Ecto neural progenitor cell (in vitro differentiated cells): Measurements from ENCODE around the gene PLEKHM3.

Experiments
- DNase-seq: peaks from one replicate; pipeline ENCODE4 v3.0.0-alpha.2; 2018; ENCODE audit warnings: low spot score

PLEKHM3 gene

GRCh38 chr2:207787017-207787416, 238.3 kb downstream of the PLEKHM3 start:
- DNase-seq: no peak

DNA sequence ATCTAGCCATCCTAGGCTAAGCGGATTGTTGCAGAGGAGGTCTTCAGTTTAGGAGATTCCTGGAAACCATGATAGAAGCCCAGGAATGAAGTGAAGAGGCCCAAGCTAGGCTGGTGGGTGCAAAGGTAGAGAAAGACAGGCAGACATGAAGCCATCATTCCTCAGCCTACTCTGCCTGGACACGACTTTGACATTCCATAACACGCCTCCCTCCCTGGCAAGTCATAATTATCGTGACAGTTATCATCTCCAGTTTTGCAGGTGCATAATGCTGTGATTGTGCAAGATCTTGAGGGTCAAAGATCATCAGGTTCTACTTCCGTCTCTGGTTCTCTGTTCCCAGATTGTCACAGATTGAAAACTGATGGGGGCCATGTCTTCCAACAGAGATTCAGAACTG, 240.4 kb downstream of the PLEKHM3 start:
- DNase-seq: no peak

- DNase-seq: no peak
Measured at GRCh38 chr2:207783514-207783913, 241.8 kb downstream of the PLEKHM3 start.

DNA sequence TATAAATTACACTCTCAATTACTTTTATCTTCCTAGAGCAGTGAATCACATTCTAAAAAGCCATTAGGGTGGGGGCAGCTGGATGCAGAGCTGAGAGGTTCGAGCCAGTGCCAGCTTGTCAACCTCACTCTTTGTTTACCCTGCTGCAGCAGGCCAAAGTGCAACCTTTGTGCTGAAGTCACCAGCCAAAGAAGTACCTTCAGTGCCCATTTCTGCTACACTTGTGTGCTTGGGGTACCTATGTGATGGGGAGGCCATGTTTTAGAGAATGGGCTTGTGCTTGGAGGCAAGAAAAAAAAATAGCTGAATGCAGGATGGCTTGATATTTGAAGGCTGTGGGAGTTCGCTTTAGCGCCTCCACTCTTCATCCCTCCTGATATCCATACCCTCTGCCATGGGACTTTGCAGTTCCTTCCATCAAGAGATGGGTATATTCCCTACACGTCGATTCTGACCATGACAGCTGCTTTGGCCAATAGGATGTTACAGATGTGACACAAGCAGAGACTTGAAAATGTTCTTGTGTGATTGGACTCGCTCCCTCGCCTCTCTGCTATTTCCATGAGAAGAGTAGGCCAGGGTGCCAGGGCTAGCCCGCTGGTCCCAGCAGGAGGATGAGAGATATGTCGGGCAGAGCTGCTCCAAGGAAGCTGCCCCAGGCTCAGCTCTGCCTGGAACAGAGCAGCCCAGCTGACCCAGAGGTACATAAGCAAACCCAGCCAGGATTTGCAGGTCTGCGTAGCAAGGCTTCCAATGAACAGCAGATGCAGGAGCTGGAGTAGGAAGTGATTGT, 242.9 kb downstream of the PLEKHM3 start:
- DNase-seq: no peak

DNA sequence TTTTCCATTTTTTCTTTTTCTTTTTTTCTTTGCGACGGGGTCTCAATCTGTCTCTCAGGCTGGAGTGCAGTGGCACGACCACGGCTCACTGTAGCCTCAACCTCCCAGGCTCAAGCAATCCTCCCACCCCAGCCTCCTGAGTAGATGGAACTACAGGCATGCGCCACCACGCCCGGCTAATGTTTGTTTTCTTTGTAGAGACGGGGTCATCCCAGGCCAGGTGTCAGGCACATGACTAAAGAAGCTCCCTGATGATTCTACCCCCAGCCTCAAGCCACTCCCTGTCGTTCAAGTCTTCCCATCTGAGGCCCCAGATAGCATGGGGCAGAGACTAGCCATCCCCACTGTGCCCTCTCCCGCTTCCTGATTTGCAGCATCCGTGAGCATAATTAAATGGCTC, 245.8 kb downstream of the PLEKHM3 start:
- DNase-seq: no peak

DNA sequence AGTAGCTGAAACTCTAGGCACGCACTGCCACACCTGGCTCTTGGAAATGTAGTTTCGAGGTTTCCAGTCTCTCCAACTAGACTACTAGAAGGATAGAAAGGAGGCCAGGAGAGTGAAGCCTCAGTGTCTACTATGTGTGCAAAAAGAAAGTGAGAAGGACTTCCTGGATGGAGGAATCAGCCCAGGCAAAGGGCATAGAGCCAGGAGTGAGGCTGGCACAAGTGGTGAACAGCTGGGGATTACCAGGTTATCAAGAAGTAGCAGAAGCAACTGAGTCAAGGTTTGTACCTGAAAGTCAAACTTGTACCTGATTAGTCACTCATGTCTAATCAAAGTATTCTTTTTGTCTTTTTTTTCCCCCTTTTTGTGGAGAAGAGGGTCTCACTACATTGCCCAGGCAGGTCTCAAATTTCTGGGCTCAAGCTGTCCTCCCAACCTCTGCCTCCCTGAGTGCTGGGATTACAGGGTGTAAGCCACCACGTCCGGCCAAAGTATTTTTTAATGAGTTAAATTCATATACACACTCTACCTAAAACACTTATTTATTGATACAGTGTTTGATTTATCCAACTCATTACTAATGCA, 246.9 kb downstream of the PLEKHM3 start:
- no peak for DNase-seq

GRCh38 chr2:207777124-207777523, 248.2 kb downstream of the PLEKHM3 start:
- no peak for DNase-seq

DNA sequence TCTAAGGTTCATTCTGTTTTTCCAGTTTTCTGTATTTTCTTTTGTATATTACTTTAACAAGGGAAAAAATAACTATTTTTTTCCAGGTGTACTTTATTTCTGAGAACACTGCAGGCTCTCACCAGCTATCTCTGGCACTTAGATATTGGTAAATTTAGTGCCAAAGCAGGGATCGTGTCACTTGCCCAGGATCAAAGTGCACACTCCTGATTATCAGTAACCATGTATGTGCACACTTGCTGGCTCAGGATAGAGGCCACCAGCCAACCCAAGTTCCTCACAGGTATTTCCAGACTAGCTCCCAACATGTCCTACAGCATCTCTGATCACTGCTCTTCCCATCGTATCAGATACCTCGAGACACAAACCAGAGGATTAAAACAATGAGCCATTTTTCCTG, 249.9 kb downstream of the PLEKHM3 start:
- no peak for DNase-seq

GRCh38 chr2:207772844-207773205, 252.5 kb downstream of the PLEKHM3 start:
- no peak for DNase-seq

DNA sequence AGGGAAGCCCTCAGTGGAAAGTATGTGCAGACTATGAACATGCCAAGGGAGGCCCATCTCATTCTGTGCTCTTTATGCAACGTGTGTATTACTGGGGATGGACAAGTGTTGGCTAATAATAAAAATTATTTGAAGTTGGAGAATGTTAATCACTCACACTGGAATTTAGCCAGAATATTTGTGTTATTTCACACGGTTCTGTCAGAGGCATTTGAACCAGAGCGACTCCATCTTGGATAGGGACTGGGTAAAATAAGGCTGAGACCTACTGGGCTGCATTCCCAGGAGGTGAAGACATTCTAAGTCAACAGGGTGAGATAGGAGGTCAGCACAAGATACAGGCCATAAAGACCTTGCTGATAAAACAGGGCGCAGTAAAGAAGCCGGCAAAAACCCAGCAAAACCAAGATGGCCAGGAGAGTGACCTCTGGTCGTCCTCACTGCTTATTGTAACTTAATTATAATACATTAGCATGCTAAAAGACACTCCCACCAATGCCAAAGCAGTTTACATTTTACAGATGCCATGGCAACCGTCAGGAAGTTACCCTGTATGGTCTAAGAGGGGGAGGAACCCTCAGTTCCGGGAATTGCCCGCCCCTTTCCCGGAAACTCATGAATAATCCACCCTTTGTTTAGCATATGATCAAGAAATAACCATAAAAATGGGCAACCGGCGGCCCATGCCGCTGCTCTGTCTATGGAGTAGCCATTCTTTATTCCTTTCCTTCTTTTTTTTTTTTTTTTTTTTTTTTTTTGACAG, 253.1 kb downstream of the PLEKHM3 start:
- DNase-seq: no peak

- DNase-seq: no peak
Measured at GRCh38 chr2:207771421-207771820, 253.9 kb downstream of the PLEKHM3 start.
